Bronchial epithelial cell (primary cell): Measurements from ENCODE around the gene RBM4B. TPM values are rescaled to one million over a fixed set of nuclear protein-coding genes. Genes with fewer than 3 reads are reported as not detected.
A peak's percentile ranks its signal among the peaks of the same experiment; 100 is the strongest.

Source experiments
- DNase-seq: peaks from one replicate; pipeline ENCODE4 v3.0.0-alpha.2; 2010; ENCODE audit warnings: low read depth
- FAIRE-seq: peaks from 2 replicates; lab custom pipeline; 2011; peaks lifted over from hg19 to GRCh38; lab: Jason Lieb, UNC
- H3K27me3 ChIP-seq: 2 replicates; pipeline ENCODE4 v1.5.1; 2011; ENCODE audit warnings: low read length; ENCODE audit not compliant: control insufficient read depth, insufficient read depth
- H3K36me3 ChIP-seq: 2 replicates; pipeline ENCODE4 v1.5.1; 2011; ENCODE audit warnings: low read length; ENCODE audit not compliant: control insufficient read depth, insufficient read depth
- H3K4me3 ChIP-seq: 2 replicates; pipeline ENCODE4 v1.5.1; 2011; ENCODE audit warnings: mild to moderate bottlenecking, low read depth, low read length, control low read depth
- total RNA-seq: library from RNA; depleted of rRNA; stranded (reverse); fragments of >200 nt; gene quantifications from 2 replicates; pipeline ENCODE4 v1.2.1, GENCODE V29; 2014
- TF ChIP-seq, protein P1 (sequence below): IDR thresholded peaks from 2 replicates; pipeline ENCODE4 v1.5.1; 2011; ENCODE audit warnings: mild to moderate bottlenecking, moderate library complexity, low read length, control low read depth, inconsistent platforms; ENCODE audit not compliant: insufficient read depth, severe bottlenecking

RBM4B gene
- total RNA-seq, 1 donor from 2014 or later = 13.4 TPM

DNA sequence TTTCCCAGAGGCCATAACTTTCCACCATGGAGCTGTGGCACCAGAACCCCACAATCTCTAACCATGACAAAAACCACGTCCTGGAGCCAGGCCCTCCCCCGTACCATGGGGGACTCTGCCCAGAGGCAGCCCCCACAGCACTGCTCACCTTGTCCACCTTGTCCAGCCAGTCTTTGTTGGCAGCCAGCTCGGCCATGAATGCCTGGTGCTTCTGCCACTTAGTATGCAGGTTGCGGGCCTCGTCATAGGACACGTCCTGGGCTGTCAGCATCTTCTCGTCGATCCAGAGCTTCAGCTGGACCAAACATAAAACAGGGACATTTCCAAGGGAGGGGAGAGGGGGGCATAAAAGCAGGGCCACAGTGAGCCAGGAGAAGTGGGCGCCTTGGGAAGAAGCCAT lies 20.8 kb upstream of the RBM4B start:
- DNase-seq = no peak
- Histone ChIP-seq H3K36me3 (peaks cover 34% of the 10 kb centered on the region), H3K27me3 (no peaks in the 10 kb centered on the region), H3K4me3 (no peak overlapping the region)
- TF ChIP-seq, protein P1, sequence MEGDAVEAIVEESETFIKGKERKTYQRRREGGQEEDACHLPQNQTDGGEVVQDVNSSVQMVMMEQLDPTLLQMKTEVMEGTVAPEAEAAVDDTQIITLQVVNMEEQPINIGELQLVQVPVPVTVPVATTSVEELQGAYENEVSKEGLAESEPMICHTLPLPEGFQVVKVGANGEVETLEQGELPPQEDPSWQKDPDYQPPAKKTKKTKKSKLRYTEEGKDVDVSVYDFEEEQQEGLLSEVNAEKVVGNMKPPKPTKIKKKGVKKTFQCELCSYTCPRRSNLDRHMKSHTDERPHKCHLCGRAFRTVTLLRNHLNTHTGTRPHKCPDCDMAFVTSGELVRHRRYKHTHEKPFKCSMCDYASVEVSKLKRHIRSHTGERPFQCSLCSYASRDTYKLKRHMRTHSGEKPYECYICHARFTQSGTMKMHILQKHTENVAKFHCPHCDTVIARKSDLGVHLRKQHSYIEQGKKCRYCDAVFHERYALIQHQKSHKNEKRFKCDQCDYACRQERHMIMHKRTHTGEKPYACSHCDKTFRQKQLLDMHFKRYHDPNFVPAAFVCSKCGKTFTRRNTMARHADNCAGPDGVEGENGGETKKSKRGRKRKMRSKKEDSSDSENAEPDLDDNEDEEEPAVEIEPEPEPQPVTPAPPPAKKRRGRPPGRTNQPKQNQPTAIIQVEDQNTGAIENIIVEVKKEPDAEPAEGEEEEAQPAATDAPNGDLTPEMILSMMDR = no peak
- no peak for FAIRE-seq

DNA sequence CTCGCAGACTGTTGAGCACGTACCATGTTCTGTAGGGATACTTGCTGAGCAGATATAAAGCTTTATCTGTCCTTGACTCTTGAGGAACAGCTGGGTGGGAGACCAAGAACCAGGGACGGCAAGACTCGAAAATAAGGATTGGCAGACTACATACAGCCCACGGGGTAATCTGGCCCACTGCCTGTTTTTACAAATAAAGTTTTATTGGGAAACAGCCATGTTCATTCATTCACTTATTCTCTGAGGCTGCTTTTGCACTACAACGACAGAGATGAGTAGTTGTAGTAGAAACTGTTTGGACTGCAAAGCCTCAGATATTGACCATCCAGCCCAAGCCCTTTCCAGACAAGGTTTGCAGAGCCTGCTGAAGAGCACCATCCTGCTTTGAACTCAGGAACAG lies 20.3 kb upstream of the RBM4B start:
- no peak for FAIRE-seq
- DNase-seq = no peak
- Histone ChIP-seq H3K27me3 (no peaks in the 10 kb centered on the region), H3K36me3 (peaks cover 36% of the 10 kb centered on the region), H3K4me3 (no peak overlapping the region)
- TF ChIP-seq, protein P1 = no peak

DNA sequence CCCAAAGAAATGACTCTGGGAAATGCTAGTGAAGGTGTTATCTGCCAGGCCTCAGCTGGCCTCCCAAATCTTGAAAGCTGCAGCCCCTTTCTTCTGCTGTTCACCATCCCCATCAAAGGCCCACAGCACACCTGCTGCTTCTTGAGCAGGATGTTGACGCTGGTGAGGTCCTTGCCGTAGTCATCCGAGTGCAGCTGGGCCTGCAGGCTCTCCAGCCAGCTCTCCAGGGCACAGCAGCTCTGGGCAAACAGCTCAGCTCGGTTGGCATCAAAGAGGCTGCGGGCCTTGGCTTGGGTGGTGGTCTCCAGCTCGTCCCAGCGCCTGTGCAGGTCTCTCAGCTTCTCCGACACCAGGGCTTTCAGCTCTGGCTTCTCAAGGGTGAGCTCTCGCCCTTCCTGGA lies 18.5 kb upstream of the RBM4B start:
- TF ChIP-seq, protein P1 = no peak
- FAIRE-seq (no peak), DNase-seq (no peak)
- Histone ChIP-seq H3K27me3 (no peaks in the 10 kb centered on the region), H3K36me3 (peaks cover 44% of the 10 kb centered on the region), H3K4me3 (no peak overlapping the region)

DNA sequence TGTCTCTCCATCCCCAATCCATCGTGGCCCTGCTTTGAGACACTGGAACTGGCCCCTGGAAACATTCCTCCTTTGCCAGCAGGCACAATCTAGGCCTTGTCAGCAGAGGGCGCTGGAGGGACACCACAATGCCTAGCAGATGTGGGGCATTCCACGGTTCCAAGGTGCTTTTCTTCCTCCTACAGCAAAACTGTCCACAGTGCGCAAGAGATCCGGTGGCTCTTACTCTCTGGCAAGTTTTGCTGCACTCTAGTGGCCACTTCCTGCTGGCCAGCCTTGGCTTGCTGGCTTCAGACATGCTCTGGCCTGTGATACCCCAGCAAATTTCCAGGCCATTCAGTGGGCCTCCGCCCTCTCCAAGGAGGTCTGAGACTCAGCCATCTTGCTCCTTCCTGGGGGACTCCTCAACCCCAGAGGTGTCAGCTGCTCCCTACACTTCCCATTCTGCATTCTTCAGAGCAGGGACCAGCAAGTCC lies 17.1 kb upstream of the RBM4B start:
- Histone ChIP-seq H3K4me3 (no peak overlapping the region), H3K27me3 (no peaks in the 10 kb centered on the region), H3K36me3 (peaks cover 44% of the 10 kb centered on the region)
- DNase-seq = peak; percentile 96
- TF ChIP-seq, protein P1 = peak; percentile 99
- FAIRE-seq = peak; percentile 99

DNA sequence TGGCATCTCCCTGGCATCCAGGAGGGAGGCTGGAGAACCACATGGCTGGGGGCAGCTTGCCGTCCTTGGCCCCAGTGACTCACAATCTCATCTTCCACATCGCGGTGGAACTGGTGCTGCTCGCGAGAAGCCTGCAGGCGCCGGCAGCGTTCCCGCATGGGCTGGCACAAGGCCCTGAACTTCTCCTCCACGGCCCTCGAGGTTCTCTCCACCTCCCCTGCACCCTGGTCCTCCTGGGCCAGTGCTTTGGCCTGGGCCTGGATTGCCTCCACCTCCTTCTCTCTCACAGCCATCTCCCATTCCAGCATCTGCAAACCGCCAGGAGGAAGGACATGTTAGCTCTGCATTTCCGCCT lies 16.3 kb upstream of the RBM4B start:
- FAIRE-seq = no peak
- TF ChIP-seq, protein P1 = no peak
- Histone ChIP-seq H3K36me3 (peaks cover 40% of the 10 kb centered on the region), H3K4me3 (no peak overlapping the region), H3K27me3 (no peaks in the 10 kb centered on the region)
- no peak for DNase-seq

DNA sequence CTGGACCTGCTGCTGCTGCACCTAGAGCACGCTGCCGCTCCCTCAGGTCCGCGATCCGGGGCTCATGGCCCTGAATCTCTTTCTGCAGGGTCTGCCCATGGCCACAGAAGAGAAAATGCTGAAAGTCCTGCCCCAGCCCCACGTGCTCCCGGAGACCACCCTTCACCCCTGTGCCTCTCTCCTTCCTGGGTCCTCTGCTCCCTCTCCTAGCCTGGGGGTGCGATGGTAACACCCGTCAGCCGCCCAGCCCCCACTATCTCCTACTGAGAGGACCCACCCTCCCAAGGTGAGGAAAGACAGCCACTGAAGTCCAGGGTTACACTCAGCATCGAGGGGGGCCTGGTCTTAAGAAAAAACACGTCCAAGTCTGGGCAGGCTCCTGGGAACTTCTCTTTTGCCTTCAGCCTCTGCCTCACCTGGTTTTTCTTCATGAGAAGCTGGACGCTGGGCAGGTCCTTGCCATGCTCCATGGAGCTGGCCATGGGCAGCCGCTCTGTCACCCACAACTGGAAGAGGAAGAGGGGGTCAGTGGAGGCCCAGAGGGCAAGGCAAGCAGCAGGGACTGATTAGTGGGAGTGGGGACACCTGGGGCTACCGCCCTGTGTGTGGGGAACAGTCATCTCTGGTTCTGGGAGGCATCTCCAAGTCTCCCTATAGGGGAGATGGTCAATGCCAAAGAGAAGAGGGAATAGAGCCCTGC lies 15.8 kb upstream of the RBM4B start:
- DNase-seq (no peak), FAIRE-seq (no peak)
- H3K36me3 ChIP-seq = peaks cover 39% of the 10 kb centered on the region
- no peak overlapping the region for H3K4me3 ChIP-seq
- TF ChIP-seq, protein P1 = no peak
- H3K27me3 ChIP-seq = no peaks in the 10 kb centered on the region
